H1 (cell line): ENCODE results near the gene EPHA5. TPM values are rescaled to one million over a fixed set of nuclear protein-coding genes. Genes with fewer than 3 reads are reported as not detected.
A peak's percentile ranks its signal among the peaks of the same experiment; 100 is the strongest.

Experiments used
- CTCF ChIA-PET: fragments of 300-600 bp; sonication (Branson Sonifier 250); formaldehyde crosslinking; loops from one replicate; lab custom pipeline; 2021; ENCODE audit not compliant: partially characterized antibody; lab: Charles Lee
- POLR2A ChIA-PET: fragments of 300-600 bp; sonication (Branson Sonifier 250); formaldehyde crosslinking; loops from one replicate; lab custom pipeline; 2021; ENCODE audit warnings: inconsistent platforms; ENCODE audit not compliant: partially characterized antibody; lab: Charles Lee
- DNase-seq, 2 experiments: peaks; one replicate each; pipeline versions ENCODE4 v3.0.0 to v3.0.0-alpha.2; 2010 to 2022; ENCODE audit warnings: low spot score in 2 of 2, low read depth in 1 of 2, mixed read lengths in 1 of 2
- FAIRE-seq: peaks from 2 replicates; lab custom pipeline; 2011; peaks lifted over from hg19 to GRCh38; lab: Jason Lieb, UNC
- H2AFZ ChIP-seq: 2 replicates; pipeline ENCODE4 v1.8.1; 2012; ENCODE audit warnings: low read length, inconsistent platforms
- H2AK5ac ChIP-seq: 2 replicates; pipeline ENCODE4 v1.6.1; 2013; ENCODE audit warnings: low read depth, low read length
- H2BK120ac ChIP-seq: replicated peaks from 2 replicates; pipeline ENCODE3; 2013; ENCODE audit warnings: low read depth, low read length, inconsistent platforms
- H2BK12ac ChIP-seq: 2 replicates; pipeline ENCODE4 v1.6.1; 2013; ENCODE audit warnings: low read depth, low read length
- H2BK15ac ChIP-seq: 2 replicates; pipeline ENCODE4 v1.6.1; 2013; ENCODE audit warnings: low read length
- H2BK20ac ChIP-seq: 2 replicates; pipeline ENCODE4 v1.6.1; 2013; ENCODE audit warnings: low read length
- H2BK5ac ChIP-seq: 2 replicates; pipeline ENCODE4 v1.6.1; 2013; ENCODE audit warnings: low read depth, low read length
- H3K14ac ChIP-seq: 2 replicates; pipeline ENCODE4 v1.6.1; 2013; ENCODE audit warnings: inconsistent platforms; ENCODE audit not compliant: insufficient read length
- H3K18ac ChIP-seq: 2 replicates; pipeline ENCODE4 v1.6.1; 2013; ENCODE audit warnings: low read length; ENCODE audit errors: extremely low read depth
- H3K23ac ChIP-seq: 2 replicates; pipeline ENCODE4 v1.6.1; 2013; ENCODE audit warnings: inconsistent platforms; ENCODE audit not compliant: insufficient read length
- H3K23me2 ChIP-seq: 2 replicates; pipeline ENCODE4 v1.6.1; 2013; ENCODE audit warnings: low read depth, low read length
- H3K27ac ChIP-seq: 2 replicates; pipeline ENCODE4 v1.6.1; 2011; ENCODE audit warnings: low read depth, low read length, inconsistent platforms
- H3K27me3 ChIP-seq, 4 experiments: replicated peaks in 1 of 4; 1 replicate in 1 of 4; 2 replicates in 3 of 4; pipeline versions ENCODE4 v1.6.1 to v1.8.1; 2011 to 2013; ENCODE audit warnings: low read length in 3 of 4, mild to moderate bottlenecking in 3 of 4, inconsistent platforms in 2 of 4, mixed read lengths in 2 of 4, moderate library complexity in 1 of 4; ENCODE audit not compliant: control insufficient read depth in 3 of 4, insufficient read depth in 3 of 4; ENCODE audit errors: extremely low read depth in 1 of 4
- H3K36me3 ChIP-seq, 4 experiments: 2 replicates each; pipeline versions ENCODE4 v1.6.1 to v1.8.1; 2011 to 2013; ENCODE audit warnings: mild to moderate bottlenecking in 4 of 4, low read length in 3 of 4, moderate library complexity in 2 of 4, control low read depth in 1 of 4, inconsistent platforms in 1 of 4; ENCODE audit not compliant: insufficient read depth in 4 of 4, control insufficient read depth in 2 of 4
- H3K4ac ChIP-seq: replicated peaks from 2 replicates; pipeline ENCODE3; 2013; ENCODE audit warnings: low read length, low read depth, mixed read lengths, inconsistent platforms; ENCODE audit not compliant: insufficient read length
- H3K4me1 ChIP-seq, 4 experiments: replicated peaks in 1 of 4; 1 replicate in 1 of 4; 2 replicates in 3 of 4; pipeline versions ENCODE4 v1.6.1 to v1.8.1; 2011 to 2013; ENCODE audit warnings: low read length in 3 of 4, inconsistent platforms in 2 of 4, mixed read lengths in 1 of 4; ENCODE audit not compliant: insufficient read depth in 4 of 4, control insufficient read depth in 3 of 4
- H3K4me2 ChIP-seq, 2 experiments: 2 replicates each; pipeline versions ENCODE4 v1.6.1 to v1.8.1; 2011 to 2013; ENCODE audit warnings: low read depth in 2 of 2, low read length in 2 of 2, control low read depth in 1 of 2, inconsistent platforms in 1 of 2, mild to moderate bottlenecking in 1 of 2; ENCODE audit not compliant: insufficient read depth in 1 of 2
- H3K4me3 ChIP-seq, 4 experiments: fragments of 200-600, 300-600 bp in 1 of 4; sonication (generic), shearing (Covaris generic), sonication (Bioruptor Twin) in 1 of 4; 2 replicates each; pipeline versions ENCODE4 v1.5.1 to v1.8.1; 2011 to 2016; ENCODE audit warnings: low read length in 4 of 4, low read depth in 3 of 4, control low read depth in 2 of 4, inconsistent platforms in 2 of 4, mild to moderate bottlenecking in 2 of 4, mixed read lengths in 1 of 4, moderate library complexity in 1 of 4; ENCODE audit not compliant: insufficient read depth in 2 of 4; ENCODE audit errors: extremely low read depth in 1 of 4
- H3K56ac ChIP-seq: replicated peaks from 2 replicates; pipeline ENCODE3; 2013; ENCODE audit warnings: low read depth, mild to moderate bottlenecking, mixed read lengths, low read length, inconsistent platforms; ENCODE audit not compliant: insufficient read length
- H3K79me1 ChIP-seq: 2 replicates; pipeline ENCODE4 v1.6.1; 2013; ENCODE audit warnings: low read depth, low read length, control low read depth
- H3K79me2 ChIP-seq, 2 experiments: 2 replicates each; pipeline versions ENCODE4 v1.6.1 to v1.8.1; 2012 to 2013; ENCODE audit warnings: low read length in 2 of 2, mild to moderate bottlenecking in 2 of 2, inconsistent platforms in 1 of 2; ENCODE audit not compliant: insufficient read depth in 2 of 2, control insufficient read depth in 1 of 2
- H3K9ac ChIP-seq, 4 experiments: replicated peaks in 1 of 4; 1 replicate in 1 of 4; 2 replicates in 3 of 4; pipeline versions ENCODE4 v1.6.1 to v1.8.1; 2011 to 2013; ENCODE audit warnings: low read depth in 3 of 4, low read length in 3 of 4, control low read depth in 2 of 4, mild to moderate bottlenecking in 2 of 4, moderate library complexity in 2 of 4, inconsistent platforms in 1 of 4; ENCODE audit errors: extremely low read depth in 1 of 4
- H3K9me3 ChIP-seq, 2 experiments: 2 replicates each; pipeline versions ENCODE4 v1.6.1 to v1.8.1; 2012 to 2013; ENCODE audit warnings: mild to moderate bottlenecking in 2 of 2, moderate library complexity in 2 of 2, control low read depth in 1 of 2, inconsistent platforms in 1 of 2, low read depth in 1 of 2, low read length in 1 of 2, mixed read lengths in 1 of 2; ENCODE audit not compliant: insufficient read depth in 2 of 2
- H4K20me1 ChIP-seq, 2 experiments: replicated peaks in 1 of 2; 2 replicates each; pipeline versions ENCODE3 to v1.8.1; 2011 to 2013; ENCODE audit warnings: inconsistent platforms in 2 of 2, low read length in 2 of 2, mild to moderate bottlenecking in 1 of 2; ENCODE audit not compliant: insufficient read depth in 2 of 2, control insufficient read depth in 1 of 2
- H4K5ac ChIP-seq: 2 replicates; pipeline ENCODE4 v1.6.1; 2013; ENCODE audit warnings: low read length, low read depth, mixed read lengths, inconsistent platforms; ENCODE audit not compliant: insufficient read length
- H4K8ac ChIP-seq: 2 replicates; pipeline ENCODE4 v1.8.0; 2013; ENCODE audit warnings: mild to moderate bottlenecking, moderate library complexity, low read length, inconsistent platforms; ENCODE audit not compliant: insufficient read depth; ENCODE audit errors: extremely low read depth
- H4K91ac ChIP-seq: replicated peaks from 2 replicates; pipeline ENCODE3; 2013; ENCODE audit warnings: low read length, mixed read lengths, inconsistent platforms; ENCODE audit not compliant: insufficient read length
- HDAC6 ChIP-seq: IDR thresholded peaks from one replicate; pipeline ENCODE4 v1.7.1; 2012; ENCODE audit warnings: low read depth, mild to moderate bottlenecking, inconsistent platforms, low read length, moderate library complexity
- NANOG ChIP-seq: IDR thresholded peaks from 2 replicates; pipeline ENCODE4 v1.6.1; 2011; ENCODE audit warnings: low read length, low read depth, mild to moderate bottlenecking, inconsistent platforms; ENCODE audit not compliant: insufficient read depth, poor library complexity, severe bottlenecking
- WGBS, 2 experiments: shearing (Covaris generic) in 1 of 2; methylation state at CpG; one replicate each; pipeline versions ENCODE4 v1.1.6 to v1.1.7; 2013 to 2015; ENCODE audit warnings: low lambda C conversion rate in 2 of 2, mixed read lengths in 2 of 2, inconsistent platforms in 1 of 2, low coverage in 1 of 2, missing lambda C conversion rate in 1 of 2; ENCODE audit not compliant: insufficient replicate concordance in 2 of 2, insufficient coverage in 1 of 2, insufficient read length in 1 of 2; ENCODE audit errors: extremely low coverage in 1 of 2, missing lambda C conversion rate in 1 of 2; 5-methylcytosine and 5-hydroxymethylcytosine counted together
- polyA plus RNA-seq, 7 experiments: library from polyadenylated mRNA; depleted of rRNA in 3 of 7; stranded (reverse) in 5 of 7; unstranded in 2 of 7; fragments of >200 nt in 5 of 7; fragments of 200-250 nt in 2 of 7; gene quantifications; 1 replicate in 5 of 7; 2 replicates in 1 of 7; 4 replicates in 1 of 7; pipeline versions ENCODE4 v1.2.1 to v1.2.3, GENCODE V29; 2011 to 2013; ENCODE audit warnings: missing spikeins in 2 of 7, mixed read lengths in 2 of 7
- total RNA-seq: library from RNA; stranded (reverse); fragmentation: NEBNext Ultra II Directional; extraction: Animal tissue kit (Norgen Biotek cat#: 25700); gene quantifications from 2 replicates; pipeline ENCODE4 v1.2.1, GENCODE V29; 2021
- TF ChIP-seq, protein P1 (sequence below): IDR thresholded peaks from 2 replicates; pipeline ENCODE4 v1.6.1; 2012; ENCODE audit warnings: low read length, inconsistent platforms

Gene EPHA5
- total and polyA plus RNA-seq, 2 of the 8 experiments (the other 6 are each of a cell fraction or from before 2014, with no cell fraction given) = 0.03 to 0.11 TPM

- Histone ChIP-seq H2AFZ (no peak overlapping the region), H4K91ac (no peak overlapping the region), H3K79me2 (no peaks in the 10 kb centered on the region), H3K36me3 (no peaks in the 10 kb centered on the region), H3K56ac (no peak overlapping the region), H2BK5ac (no peak overlapping the region), H3K27me3 (peaks cover 25 to 62% (median 44%) of the 10 kb centered on the region in 4 experiments), H3K9ac (no peak overlapping the region), H3K18ac (no peak overlapping the region), H2BK12ac (no peak overlapping the region), H4K20me1 (no peaks in the 10 kb centered on the region), H3K79me1 (no peaks in the 10 kb centered on the region), H2AK5ac (no peak overlapping the region), H3K4me3 (peak overlapping the region in 1 of 4 experiments; percentile 58; a peak in 1 of 8 replicates), H3K23me2 (peaks cover 27% of the 10 kb centered on the region), H3K4ac (no peak overlapping the region), H3K27ac (no peak overlapping the region), H3K14ac (no peak overlapping the region), H4K8ac (no peak overlapping the region), H2BK15ac (no peak overlapping the region), H4K5ac (no peak overlapping the region), H3K4me1 (peaks cover 3 to 18% (median 6%) of the 10 kb centered on the region in 4 experiments; a peak in 6 of 7 replicates), H3K23ac (no peak overlapping the region), H3K4me2 (no peak overlapping the region; a peak in 1 of 4 replicates), H3K9me3 (no peaks in the 10 kb centered on the region), H2BK120ac (no peak overlapping the region), H2BK20ac (no peak overlapping the region)
- ChIA-PET POLR2A (no interaction called here), CTCF (no interaction called here)
- DNase-seq (no peak), FAIRE-seq (no peak)
- WGBS, 2 experiments = 59% methylated on average over 2 of the region's 2 CpGs; no CpG with 5 or more reads in 1 of the 2 experiments
- TF ChIP-seq NANOG = no peak
- TF ChIP-seq, protein P1, sequence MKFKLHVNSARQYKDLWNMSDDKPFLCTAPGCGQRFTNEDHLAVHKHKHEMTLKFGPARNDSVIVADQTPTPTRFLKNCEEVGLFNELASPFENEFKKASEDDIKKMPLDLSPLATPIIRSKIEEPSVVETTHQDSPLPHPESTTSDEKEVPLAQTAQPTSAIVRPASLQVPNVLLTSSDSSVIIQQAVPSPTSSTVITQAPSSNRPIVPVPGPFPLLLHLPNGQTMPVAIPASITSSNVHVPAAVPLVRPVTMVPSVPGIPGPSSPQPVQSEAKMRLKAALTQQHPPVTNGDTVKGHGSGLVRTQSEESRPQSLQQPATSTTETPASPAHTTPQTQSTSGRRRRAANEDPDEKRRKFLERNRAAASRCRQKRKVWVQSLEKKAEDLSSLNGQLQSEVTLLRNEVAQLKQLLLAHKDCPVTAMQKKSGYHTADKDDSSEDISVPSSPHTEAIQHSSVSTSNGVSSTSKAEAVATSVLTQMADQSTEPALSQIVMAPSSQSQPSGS = no peak
- no peak for TF ChIP-seq HDAC6
Measured at GRCh38 chr4:65671372-65671771, 1.1 kb upstream of the EPHA5 start.
